HEK293 (cell line): ENCODE data around the gene ZNF550.

ENCODE experiments used
- MYNN ChIP-seq: fragments of 450-650 bp; formaldehyde crosslinking; IDR thresholded peaks from 2 replicates; pipeline ENCODE4 v1.5.1; 2016; ENCODE audit warnings: missing biosample characterization, missing genetic modification characterization, borderline replicate concordance
- MZF1 ChIP-seq: fragments of 450-650 bp; formaldehyde crosslinking; IDR thresholded peaks from 2 replicates; pipeline ENCODE4 v1.5.1; 2017; ENCODE audit warnings: missing biosample characterization, missing genetic modification characterization, borderline replicate concordance
- ZNF10 ChIP-seq: fragments of 450-650 bp; formaldehyde crosslinking; IDR thresholded peaks from 2 replicates; pipeline ENCODE4 v1.5.1; 2017; ENCODE audit warnings: missing biosample characterization, missing genetic modification characterization
- ZNF157 ChIP-seq: fragments of 450-650 bp; formaldehyde crosslinking; IDR thresholded peaks from 2 replicates; pipeline ENCODE4 v1.5.1; 2016; ENCODE audit warnings: missing biosample characterization, missing genetic modification characterization
- ZNF174 ChIP-seq: fragments of 450-650 bp; formaldehyde crosslinking; IDR thresholded peaks from 2 replicates; pipeline ENCODE4 v1.5.0; 2017; ENCODE audit warnings: missing biosample characterization, mild to moderate bottlenecking, missing genetic modification characterization
- ZNF18 ChIP-seq: fragments of 450-650 bp; formaldehyde crosslinking; IDR thresholded peaks from 2 replicates; pipeline ENCODE4 v1.5.1; 2016; ENCODE audit warnings: missing biosample characterization, missing genetic modification characterization
- ZNF530 ChIP-seq: fragments of 450-650 bp; formaldehyde crosslinking; IDR thresholded peaks from 2 replicates; pipeline ENCODE4 v1.5.1; 2016; ENCODE audit warnings: low read depth, missing biosample characterization, missing genetic modification characterization
- TF ChIP-seq, protein P1 (sequence below): fragments of 450-650 bp; formaldehyde crosslinking; IDR thresholded peaks from 2 replicates; pipeline ENCODE4 v1.5.1; 2016; ENCODE audit warnings: missing biosample characterization, missing genetic modification characterization

DNA sequence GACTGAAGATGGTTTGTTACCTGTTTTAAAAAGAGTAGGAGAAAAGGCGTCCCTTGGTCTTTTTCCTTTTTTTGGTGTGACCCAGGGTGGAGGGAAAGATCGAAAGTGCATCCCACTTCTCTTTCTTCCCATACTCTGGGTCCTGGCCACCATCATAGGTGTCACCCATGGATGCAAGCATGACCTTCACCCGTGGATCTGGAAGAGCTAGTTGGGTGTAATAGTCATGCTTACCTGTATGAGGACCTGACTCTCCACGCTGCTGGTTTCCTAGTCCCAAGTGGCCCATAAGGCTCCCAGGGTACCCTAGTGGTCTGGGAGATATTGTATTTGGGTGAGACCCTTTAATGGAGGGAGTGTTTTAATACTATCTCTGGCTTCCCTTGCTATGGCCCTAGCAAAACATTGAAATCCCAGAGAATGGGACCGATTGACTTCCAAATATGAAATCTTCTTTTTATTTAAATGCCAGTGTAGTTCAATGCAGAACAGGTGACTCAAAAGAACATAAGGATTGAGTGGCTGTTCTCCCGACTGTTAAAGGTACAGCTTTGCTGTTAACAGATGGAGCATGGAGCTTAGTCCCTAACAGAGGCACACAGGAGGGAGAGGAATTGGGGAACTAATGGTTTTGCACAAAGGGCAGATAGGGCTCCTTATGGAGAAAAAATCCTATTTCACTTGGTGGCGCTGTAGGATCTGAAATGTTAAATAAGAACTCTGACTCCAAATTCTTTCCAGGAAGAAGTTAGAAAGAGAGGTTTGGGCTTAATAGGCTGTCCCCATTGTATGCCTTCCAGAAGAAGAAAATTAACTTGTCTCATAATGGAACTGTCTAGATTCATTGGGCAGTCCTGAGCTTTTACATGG is 7.0 kb upstream of the ZNF550 start:
- no peak for TF ChIP-seq MZF1 (tag by site-specific recombination)
- TF ChIP-seq ZNF10 (tag by site-specific recombination): no peak
- no peak for TF ChIP-seq ZNF157 (tag by site-specific recombination)
- TF ChIP-seq ZNF18 (tag by site-specific recombination): no peak
- TF ChIP-seq MYNN: no peak
- TF ChIP-seq, protein P1, sequence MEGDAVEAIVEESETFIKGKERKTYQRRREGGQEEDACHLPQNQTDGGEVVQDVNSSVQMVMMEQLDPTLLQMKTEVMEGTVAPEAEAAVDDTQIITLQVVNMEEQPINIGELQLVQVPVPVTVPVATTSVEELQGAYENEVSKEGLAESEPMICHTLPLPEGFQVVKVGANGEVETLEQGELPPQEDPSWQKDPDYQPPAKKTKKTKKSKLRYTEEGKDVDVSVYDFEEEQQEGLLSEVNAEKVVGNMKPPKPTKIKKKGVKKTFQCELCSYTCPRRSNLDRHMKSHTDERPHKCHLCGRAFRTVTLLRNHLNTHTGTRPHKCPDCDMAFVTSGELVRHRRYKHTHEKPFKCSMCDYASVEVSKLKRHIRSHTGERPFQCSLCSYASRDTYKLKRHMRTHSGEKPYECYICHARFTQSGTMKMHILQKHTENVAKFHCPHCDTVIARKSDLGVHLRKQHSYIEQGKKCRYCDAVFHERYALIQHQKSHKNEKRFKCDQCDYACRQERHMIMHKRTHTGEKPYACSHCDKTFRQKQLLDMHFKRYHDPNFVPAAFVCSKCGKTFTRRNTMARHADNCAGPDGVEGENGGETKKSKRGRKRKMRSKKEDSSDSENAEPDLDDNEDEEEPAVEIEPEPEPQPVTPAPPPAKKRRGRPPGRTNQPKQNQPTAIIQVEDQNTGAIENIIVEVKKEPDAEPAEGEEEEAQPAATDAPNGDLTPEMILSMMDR (tag by site-specific recombination): no peak
- TF ChIP-seq ZNF174 (tag by site-specific recombination): 0 out of 2 replicates have a peak, but pooled peaks have one; percentile 30
- no peak for TF ChIP-seq ZNF530 (tag by site-specific recombination)
